T-helper 1 cell (primary cell): Measurements from ENCODE around the gene MAP2.

Experiments used
- DNase-seq, 5 donors: peaks; one replicate each; pipeline ENCODE4 v3.0.0-alpha.2; 2012 to 2020

Gene MAP2

DNA sequence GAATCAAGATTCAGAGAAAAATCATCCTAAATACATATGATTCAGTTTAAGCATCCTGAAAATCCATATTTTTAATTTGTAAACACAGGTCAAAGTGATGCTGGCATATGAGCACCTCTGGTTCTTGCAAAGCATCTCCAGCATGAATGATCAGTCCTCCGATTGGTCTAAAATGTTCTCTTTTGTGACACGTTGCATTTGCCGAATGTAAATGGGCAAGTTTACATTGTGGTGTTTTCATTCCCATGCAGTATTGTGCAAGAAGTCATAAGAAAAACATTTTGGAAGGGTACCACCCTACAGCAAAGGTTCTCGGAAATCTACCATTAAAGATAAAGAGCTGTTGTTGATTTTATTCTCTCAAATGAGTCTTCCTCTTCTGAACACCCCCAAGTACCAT, 239.8 kb downstream of the MAP2 start:
- no peak for DNase-seq

DNA sequence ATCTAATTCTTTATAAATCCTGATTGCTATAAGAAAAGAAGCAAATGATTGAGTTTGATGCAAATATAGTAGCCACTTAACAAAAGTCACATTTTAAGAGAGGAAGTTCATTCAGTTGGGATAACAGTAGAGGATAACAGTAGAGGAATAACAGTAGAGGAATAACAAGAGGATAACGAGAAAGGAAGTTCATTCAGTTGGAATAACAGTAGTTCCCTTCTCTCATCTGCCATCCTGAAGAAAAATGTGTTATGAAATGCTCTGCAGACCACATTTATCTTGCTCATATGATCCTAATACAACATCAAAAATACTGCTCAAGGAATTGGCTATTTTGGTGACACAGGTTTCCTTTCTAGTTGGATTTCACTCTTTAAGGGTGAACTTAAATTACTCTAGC, 242.4 kb downstream of the MAP2 start:
- DNase-seq: no peak

DNA sequence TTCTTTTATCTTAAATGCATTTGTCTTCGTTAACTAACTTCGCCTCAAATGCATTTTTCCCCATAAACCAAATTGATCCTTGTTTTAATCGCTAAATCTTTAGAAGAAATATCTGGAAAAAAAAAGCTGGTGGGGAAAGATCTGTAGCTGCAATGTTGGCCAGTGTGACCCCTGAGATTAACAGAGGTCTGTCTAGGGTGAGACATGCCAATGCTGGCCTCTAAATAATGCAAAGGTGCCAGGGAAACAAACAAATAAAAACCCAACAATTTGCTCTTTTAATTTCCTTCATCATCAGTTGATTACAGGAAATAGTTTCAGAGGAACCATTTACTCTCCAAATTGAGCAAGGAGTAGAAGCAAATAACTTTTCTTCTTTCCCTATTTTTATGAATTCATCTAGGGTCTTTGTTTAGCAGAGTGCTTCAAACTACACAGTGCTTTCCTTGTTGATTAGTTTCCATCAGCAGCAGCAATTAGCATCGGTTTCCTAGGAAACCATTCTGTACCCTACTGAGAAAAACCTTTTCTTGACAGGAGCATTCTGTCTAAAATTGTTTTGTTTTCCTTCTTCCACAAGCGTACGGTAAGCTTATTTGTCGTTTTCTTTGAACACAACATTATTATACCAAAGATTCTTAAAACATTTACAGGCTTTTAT, 247.3 kb downstream of the MAP2 start:
- no peak for DNase-seq

DNA sequence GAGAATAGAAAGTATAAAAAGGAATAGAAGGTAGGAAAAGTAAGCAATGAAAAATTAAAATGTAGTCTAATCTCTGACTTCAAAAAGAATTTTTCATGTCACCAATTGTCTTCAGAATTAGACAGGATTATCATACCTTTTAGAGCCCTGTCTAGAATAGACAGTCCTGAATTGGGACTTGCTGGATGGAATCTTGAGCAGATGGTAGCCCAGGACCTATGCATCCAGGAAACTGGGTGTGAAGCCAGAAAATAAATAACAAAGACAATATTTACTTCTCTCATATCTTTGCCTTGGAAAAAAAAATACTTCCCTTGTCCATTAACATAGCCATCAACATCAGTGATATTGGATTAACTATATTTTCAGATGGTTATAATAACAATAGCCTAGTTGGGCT, 250.0 kb downstream of the MAP2 start:
- no peak for DNase-seq

DNA sequence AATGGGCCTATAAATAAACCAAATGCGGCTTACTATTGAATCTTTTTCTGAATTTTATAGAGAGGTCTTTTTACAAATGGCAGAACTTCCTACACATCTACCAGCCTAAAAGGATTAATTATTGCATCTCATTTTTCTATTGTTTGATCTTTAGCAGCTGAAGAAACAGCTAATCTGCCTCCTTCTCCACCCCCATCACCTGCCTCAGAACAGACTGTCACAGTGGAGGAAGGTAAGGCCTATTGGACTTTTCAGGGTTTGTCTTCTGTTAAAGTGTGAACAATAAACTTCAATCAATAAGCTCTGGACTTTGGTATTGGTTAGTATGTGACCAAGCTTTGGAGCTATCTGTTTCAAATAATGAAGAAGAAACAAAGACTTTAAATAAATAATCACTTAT, 256.7 kb downstream of the MAP2 start:
- no peak for DNase-seq

DNA sequence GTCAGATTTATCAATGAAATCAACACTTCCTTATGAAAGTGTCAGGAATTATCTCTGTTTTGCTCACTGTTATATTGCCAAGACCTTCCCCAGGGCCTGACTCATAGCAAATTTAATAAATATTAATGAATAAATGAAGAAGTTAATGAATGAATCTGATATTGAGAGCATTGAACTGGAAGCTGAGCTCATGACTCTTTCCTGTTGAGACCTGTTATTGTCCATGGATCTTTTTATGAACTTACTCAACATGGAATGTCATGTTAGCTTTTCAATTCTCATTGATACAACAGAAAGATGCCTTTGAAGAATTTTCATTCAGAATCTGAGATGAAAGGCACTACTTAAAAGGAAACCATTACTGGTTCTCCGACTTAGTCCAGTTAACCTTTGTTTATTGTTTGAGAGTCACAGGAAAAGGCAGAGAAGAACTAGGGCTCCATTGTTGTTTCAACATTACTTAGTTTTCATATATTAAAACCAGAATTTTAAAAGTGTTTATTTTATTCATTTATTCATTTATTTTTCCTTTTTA, 257.4 kb downstream of the MAP2 start:
- DNase-seq: no peak

DNA sequence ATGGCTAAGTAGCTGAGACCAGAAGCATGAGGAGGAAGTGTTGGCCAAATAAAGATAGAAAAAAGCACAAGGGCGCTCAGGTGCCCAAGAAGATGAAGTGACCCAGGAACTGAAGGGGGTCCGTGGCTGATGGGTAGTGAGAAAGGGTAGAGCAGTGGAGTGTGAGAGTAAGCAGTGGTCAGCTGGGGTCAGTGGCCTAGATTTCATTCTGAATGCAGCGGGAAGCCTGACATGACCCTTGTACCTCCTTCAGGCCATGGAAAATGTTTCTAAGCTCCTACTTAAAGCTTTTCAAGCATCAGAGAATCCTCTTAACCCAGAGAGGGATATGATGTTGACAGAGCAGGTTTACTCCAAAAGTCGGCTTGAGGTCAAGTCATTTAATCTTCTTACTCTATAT, 258.8 kb downstream of the MAP2 start:
- DNase-seq: no peak

DNA sequence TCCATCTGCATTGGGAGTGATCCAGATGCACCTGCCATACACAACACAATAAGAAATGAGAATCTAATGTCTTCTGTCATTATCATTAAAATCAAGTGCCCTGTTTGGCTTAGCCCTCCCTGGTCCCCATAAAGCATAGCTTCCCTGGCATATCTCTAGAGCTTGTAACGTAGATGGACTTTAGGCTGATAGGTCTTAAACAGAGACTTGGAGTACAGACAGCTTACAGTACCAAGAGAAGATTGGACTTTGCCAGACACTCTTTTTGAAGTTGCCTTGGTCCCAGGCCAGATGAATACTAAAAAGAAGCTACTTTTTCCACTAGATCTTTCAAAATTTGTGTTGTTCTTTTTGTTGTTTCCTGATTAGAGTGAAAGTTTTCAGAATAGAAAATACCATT, 261.5 kb downstream of the MAP2 start:
- no peak for DNase-seq

DNA sequence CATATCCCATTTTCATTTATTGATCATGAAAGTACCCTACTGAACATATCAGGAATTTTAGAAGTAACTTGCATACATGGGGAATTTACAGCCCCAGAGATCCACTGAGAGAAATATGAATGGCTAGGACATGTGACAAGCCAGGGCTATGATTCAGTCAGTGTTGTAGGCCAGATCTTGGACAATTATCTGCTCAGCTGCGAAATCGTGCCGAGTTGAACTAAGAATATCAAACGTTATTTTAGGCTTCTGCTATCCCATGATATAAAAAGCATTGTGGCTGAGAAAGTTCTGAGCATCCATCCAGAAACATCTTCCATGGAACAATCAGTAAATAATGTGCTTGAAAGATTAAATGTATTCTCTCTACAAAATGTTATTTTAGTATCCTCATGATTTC, 262.1 kb downstream of the MAP2 start:
- no peak for DNase-seq

DNA sequence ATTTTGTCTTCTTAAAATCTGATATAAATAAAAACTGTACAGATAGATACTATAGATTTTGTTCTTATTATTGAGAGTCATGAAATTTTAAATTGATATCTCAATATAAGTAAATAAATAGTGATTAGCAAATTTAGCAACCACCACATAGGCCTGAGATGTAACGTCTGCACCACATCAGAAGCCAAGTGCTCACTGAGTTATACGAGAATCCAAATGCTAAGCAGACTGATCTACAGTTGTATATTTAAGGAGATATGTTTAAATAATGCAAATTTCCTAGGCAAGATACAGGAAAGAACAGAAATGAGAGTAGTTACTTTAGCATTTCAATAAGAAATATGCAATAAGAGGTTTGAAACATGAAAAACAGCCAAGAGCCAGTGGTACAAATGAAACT, 262.6 kb downstream of the MAP2 start:
- DNase-seq: no peak

DNA sequence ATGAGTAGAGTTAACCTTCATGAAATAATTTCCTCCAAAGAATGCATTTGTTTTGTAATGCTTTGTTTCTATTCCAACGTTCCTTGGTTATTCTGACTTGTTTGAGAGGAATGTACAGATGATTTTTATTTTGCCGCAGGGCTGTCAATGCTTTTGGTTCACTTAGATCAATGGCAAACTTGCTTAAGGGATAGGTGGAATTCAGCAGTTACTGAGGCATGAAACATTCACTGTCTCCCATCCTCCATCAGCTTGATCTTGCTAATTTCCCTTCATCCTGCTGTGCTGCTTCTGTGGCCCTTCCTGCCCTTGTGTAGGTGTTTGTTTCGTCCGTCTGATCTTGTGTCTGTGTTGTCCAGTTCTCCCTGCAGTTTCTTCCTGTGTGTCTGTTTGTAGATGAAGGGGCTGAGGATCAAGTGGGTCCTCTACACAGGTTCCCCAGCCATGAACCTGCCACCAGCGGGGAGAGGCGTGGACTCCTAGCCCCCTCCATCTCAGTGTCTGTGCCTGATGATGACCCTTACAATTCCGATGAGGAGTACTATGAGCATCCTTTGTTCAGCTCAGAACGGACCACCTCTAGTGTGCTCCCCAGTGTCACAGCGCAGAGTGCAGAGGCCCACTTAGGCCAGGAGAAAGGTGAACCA, 263.6 kb downstream of the MAP2 start:
- no peak for DNase-seq

DNA sequence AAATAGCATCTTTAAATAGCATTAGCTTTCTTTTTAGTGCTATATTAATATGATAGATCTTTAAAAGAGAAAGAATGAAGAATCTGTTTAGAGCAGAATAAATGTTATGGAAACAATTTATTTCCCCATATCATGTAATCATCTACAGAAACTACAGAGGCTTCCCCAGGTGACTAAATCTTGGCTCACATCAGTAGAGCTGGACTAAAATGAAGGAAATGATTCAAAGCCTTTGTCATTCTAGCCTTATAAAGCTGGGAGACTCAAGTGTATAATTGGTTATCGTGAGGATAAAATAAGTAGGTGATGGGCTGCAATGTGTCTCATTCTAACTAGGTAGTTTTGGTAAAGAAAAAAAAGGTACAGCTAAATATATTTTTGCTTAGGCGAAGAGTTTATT, 264.5 kb downstream of the MAP2 start:
- no peak for DNase-seq

DNA sequence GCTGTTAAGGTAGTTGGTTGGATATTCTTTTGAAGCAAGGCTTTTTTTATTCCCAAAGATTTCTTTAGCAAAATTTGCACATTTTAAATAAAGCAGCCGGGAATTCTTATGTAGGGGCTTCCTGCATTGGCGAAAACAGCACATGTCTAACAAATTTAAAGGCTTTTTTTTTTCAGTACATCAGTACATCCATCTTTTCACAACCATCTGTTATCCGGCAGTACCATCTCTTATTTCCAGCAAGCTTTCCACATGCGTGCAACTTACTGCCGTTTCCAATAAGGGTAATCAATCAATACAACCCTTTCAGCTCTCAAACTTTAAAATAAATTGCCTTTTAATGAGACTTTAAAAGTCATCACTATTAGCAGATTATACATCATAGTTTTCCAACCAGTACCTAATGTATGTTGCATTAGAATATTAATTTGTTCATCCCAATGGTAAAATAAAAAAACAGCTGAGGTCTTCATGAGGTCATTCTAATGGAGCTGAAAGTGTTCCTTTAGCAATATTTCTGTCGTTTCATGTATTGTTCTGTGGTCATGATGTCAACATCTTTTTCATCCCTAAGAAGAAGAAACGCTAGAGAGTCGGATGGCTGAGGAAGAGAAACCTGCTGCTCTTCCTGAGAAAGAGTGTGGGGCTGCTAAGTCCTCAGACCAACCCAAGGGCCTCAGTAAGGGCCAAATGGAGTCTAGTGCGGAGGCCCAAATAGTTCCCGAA, 266.3 kb downstream of the MAP2 start:
- DNase-seq: no peak

DNA sequence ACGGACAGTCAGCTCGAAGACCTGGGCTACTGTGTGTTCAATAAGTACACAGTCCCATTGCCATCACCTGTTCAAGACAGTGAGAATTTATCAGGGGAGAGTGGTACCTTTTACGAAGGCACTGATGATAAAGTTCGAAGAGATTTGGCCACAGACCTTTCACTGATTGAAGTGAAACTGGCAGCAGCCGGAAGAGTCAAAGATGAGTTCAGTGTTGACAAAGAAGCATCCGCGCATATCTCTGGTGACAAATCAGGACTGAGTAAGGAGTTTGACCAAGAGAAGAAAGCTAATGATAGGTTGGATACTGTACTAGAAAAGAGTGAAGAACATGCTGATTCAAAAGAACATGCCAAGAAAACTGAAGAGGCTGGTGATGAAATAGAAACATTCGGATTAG, 270.9 kb downstream of the MAP2 start:
- DNase-seq: no peak

DNA sequence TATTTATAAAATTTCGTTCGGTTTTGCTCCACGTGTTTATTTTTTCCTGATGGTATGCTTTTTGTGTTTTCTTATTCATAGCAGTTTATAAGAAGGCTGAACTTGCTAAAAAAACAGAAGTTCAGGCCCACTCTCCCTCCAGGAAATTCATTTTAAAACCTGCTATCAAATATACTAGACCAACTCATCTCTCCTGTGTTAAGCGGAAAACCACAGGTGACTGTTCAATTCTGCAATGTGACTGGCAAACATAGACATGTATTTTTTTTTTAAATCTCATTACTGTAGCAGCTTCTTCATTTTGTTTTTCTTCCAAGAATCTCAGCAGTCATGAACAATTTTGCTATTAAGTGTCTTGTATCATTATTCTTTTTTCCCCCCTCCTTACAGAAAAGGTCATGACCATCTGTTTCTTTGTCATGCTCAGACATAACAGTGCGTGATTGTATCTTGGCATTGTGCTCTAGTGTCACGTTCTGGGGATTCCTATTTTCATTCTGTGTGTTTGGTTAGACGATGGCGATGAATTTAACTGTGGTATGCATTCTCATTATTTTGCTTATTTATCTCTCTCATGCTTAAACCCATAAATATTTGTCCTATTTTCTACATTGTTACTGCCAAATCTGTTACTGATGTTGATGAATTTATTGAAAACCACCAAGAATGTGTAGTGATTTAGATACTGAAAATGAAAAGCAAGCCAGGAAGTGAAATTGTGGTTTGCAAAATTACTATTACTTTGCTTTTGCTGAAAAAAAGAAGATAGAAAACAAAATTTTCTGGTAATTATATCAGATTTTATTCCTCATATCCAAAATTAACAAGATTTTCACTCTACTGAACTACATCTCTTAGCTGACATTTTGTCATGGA, 273.2 kb downstream of the MAP2 start:
- peak in 1 of 5 donors; percentile 40 for DNase-seq

DNA sequence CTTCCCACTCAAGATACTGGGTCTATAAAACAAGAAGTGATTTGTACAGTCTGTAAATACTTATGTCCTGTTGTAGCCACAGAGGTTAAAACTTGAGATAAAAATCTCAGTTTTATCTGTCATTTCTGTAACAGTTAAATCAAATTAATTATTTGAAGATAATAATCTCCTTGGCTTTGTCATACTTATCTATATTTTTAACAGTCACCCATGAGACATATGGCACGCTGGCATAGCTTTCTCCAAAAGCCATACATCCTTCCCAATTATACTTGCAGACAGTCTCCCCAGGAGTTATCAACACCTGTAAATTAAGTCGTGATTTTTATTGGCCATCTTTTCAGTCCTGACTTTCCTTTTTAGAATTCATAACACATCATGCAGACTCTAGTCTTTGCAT, 278.9 kb downstream of the MAP2 start:
- DNase-seq: no peak

DNA sequence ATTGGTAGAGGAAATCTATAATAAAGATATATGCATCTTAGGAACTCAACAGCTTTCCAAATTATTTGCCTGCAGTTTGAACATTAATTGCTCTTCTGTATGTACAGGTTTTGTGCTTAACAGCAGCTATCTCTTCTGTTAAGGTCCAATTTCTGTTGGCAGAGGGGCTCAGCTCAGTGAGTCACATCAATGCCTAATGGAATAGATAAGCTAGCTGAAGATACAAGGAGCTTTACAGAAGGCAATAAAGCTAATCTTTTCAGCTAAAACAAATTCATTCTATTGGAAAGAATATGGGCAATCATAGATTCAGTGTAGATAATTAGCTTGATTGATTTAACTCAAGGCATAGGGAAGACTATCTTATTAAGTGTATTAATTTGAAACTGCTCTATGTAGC, 289.4 kb downstream of the MAP2 start:
- DNase-seq: no peak

DNA sequence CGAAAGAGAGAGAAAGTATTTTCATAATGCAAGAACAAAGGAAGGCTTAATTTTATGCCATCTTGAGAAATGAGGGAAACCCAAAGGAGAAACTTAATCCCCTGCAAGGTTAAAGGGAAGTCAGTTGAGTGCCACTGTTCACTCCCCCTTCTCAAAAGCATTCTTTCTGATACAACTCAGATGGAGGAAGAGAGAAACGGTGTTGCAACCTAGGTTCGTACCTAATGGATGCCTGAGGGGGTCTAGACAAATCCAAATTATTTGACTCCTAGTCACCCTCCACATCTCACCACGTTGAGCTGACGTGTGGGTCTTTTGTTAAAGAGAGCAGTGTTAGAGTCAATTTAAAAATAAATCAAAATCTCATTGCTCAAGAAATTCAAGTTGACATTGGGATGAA, 295.2 kb downstream of the MAP2 start:
- DNase-seq: no peak

DNA sequence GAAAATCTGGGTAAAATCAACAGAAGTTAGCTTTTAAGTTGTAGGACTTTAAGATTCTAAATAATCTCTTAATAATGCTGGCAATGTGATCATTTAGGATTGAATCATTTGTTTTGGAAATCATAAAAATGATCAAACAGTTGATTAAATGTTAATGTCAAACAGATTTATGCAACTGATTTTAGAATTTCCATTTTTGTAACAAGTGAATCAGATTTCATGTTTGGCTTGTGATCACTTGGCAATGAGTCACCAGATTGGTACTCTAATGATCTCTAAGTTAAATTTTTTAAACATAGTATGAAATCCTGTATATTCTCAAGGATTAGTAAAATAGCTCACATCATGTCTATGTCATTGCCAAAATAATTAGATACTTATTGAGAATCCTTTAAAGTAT, 297.6 kb downstream of the MAP2 start:
- no peak for DNase-seq

DNA sequence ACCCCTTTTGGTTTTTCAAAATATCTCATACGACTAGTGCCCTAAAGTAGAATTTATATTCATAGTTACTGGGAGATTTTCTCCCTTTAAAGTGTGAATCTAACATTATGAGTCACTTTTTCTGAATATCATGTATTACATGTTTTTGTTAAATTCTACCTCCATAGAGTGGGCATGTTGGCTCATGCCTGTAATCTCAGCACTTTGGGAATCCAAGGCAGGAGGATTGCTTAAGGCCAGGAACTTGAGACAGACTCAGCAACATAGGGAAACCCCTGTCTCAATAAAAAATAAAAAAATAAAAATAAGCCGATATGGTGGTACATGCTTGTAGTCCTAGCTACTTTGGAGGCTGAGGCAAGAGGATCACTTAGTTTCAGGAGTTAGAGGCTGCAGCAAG, 302.5 kb downstream of the MAP2 start:
- DNase-seq: no peak

DNA sequence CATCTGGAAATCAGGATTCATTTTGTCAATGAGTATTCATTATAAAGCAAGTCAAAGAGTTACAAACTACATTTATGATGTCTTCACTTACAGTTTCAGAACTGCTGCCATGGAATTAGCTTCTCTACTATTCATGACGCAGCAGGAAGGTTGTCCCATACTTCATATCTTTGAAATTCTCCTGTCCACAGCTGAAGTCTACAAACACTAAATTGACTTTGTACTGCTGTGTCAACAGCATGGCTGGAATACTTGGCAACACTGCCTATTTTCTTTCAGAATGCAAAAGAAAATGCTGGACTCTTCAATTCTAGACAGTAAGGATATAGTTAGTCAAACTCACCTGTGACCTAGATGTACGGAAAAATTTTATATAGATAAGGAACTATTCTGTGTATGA, 303.2 kb downstream of the MAP2 start:
- DNase-seq: no peak

DNA sequence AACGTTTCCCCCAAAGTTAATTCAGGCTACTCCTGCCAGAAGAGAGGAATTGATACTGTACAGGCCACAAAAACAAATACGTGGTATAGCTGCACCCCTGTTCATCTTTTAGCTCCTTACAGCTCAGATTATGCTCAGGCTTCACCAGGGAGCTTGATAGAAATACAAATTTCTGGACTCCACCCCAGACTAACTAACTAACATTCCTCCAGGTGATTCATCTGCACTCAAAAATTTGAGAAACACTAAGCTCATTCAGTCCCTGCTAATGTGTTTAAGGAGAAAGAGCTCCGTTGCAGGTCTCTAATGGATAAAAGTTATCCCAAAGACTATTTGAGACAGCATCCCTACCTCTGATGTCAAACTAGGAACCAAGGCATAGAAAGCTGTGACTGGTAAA, 311.0 kb downstream of the MAP2 start:
- no peak for DNase-seq

DNA sequence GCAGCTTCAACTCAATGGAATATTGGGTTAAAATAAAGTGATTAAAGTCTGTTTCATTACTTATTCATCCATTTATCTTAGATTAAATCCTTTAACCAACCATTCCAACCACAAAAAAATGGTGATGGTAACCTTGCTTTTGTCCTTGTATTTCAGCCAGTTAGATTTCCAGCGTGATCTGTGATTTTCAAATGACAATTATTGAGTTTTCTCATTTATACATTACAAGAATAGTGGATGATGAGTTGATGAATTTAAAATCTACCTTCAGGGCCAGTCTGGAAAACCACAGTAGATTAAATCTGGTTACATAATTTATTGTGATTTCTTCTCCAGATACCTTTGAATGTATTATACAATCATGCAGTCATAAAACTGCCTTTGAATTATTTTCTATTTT, 318.1 kb downstream of the MAP2 start:
- no peak for DNase-seq
